NOMO-1 treated with DMSO at 0.1 percent for 48 hours (cell line): Measurements from ENCODE around the gene SVEP1.
"Not testable (repeated sequence)": the region's sequence is repeated elsewhere in the genome, so short reads cannot be mapped to it uniquely, and the experiment has no call there.

Experiments used
- DNase-seq: peaks from one replicate; lab custom pipeline; 2025; ENCODE audit not compliant: unreplicated experiment; lab: John Stamatoyannopoulos, UW

The SVEP1 gene

DNA sequence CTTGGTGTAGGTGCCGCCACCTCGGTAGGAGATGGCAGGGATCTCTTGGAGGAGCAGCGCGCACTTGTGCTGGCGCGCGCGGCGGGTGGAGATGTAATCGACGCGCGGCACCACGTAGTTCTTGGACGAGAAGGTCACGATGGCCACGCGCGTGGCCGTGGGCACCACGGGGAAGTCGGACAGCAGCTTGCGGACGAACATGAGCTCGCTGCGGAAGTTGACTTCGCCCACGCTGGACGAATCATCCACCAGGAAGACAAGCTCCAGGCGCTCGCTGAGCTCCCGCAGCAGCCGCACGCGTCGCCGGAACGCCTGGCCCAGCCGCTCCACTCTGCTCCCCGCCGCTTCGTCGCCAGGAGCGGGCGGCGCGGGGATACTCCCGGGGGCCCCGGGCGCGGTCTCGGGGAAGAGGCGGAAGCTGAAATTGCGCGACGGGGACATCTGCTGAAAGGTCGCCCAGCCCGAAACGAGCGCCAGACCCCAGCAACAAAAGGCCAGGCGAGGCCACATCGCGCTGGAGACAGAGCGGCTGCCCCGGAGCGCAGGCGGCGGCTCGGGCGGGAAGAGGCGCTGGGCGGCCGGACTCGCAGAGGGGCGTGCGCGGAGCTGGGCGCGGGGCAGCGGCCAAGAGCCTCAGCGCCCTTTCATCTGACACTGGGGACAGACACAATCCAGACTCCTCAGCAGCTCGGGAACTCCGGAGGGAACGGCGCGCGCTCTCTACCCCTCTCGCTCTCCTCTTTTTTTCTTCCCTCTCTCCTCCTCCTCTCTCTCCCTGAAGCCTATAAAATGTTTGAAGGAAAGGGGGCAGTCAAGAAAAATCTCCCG is at the start of gene SVEP1:
Gene SVEP1 (minus strand): TSS at position 708 of the 828 bp plus-strand sequence. CDS start 198 bp downstream, at position 510.
- DNase-seq: no peak

DNA sequence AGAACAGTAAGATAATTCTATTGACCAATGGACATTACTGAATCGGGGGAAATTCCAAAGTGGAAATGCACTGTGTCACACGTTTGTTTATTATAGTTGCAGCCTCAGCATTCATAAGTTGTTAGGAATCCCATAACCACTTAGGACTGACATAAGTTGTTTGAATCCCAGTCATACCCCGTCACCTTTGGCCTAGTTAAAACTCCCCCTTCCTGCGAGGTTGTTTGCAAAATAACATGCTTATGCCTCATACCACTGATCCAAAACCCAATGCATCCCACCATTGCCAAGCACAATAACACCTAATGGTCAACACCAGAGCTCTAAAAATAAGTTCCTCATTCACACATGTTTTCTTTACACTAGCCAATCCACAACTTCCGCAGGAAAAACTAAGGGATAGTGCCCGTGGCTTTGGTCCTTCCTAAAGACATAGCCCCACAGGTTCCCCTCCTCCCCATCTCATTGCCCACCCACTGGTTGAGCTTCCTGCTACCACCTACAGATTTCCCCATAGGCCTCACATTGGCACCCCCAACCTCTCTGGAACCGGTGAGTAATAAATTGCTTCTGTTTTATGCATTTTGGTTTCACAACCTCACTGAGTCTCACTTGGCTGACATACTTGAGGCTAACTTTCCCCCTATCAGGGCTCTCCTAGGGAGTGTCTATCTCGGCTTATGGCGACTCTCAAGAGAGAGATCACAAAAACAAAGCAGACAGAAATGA is 46.7 kb upstream of the SVEP1 start:
- peak; percentile 4 for DNase-seq

- peak; percentile 55 for DNase-seq
Observed at GRCh38 chr9:110623462-110624025, 44.0 kb upstream of the SVEP1 start.

GRCh38 chr9:110622368-110622767 is 42.8 kb upstream of the SVEP1 start:
- no peak for DNase-seq

DNA sequence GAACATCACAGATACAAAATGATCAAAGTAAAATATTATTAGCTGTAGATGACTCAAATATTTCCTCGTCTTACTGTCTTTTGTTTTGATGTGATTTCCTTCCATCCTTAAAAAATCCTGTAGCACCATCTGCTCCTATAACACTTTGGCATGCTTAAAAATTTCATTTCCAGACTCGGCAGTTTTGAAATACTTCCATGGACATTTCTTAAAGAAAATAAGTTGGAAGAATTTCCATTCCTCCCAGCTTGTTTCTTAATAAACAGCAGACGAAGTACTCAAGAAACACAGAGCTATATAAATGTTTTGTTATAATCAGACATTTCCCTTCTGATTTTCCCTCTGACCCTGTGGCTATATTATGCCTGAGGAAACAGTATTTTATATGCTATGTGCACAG is 41.2 kb upstream of the SVEP1 start:
- DNase-seq: no peak

DNA sequence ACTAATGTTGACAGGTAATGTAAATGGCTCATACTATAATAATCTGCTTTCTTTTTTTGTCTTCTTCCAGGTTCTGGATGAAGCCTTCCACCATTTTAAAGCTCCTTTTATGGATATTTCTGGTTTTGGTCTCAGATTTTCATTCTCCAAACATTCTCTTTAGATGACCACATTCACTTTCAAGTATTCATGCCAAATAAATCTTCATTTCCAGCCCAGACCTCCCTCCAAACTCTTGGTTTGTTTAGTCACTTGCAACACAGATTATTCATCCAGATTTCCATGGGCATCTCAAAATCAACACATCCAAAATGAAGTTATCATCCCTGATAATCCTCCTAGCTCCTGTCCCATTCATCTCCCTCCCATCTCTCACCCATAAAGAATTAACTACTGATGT is 40.3 kb upstream of the SVEP1 start:
- DNase-seq: no peak

DNA sequence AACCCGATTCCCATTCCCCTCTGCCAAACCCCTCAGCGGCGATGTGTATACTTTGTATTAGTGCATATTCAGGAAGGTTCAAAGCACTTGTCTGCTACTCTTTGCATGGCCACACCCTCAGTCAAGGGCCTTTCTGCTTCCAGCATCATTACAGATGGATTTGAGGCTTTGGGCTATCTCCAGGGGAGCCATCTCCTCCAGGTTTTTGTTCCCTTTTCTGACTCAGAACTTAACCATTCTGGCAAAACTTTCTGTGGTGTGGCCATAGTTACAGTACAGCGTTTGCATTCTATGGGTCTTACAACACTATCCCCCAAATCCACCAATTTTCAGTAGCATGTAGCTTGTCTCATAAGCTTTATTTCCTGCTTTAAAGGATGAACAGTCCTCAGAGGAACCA is 36.0 kb upstream of the SVEP1 start:
- no peak for DNase-seq

DNA sequence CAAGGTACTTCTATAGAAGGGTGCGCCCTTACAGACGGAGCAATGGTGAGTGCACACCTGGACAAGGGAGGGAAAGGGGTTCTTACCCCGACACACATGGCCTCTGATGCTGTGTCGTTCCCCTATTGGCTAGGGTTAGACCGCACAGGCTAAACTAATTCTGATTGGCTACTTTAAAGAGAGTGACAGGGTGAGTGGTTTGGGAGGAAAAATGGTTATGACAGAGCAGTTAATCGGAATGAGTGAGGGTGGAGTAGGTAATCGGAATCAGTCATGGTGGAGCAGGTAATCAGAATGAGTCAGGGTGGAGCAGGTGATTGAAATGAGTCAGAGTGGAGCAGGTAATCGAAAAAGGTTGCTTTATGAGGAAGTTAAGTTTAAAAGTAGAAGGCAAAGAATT is 35.0 kb upstream of the SVEP1 start:
- not testable (repeated sequence) for DNase-seq

- no peak for DNase-seq
Observed at GRCh38 chr9:110606179-110606790, 26.7 kb upstream of the SVEP1 start.

DNA sequence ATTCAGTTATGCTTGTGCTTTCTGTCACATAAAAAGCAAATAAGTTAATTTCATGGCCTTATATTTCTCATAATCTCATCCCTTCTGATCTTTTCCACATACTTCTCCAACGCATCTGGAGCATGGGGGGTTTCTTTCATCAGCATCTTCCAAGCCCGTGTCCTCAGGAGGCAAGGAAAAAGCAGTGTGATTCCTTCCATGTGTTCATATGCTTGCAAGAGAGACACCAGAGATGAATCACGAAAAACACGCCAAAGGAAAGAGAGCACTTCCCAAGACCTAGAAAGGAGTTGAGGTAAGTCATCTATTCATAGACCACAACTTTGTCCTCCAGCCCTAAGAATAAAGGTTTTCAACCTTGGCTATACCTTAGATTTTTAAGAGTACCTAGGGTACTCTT is 26.0 kb upstream of the SVEP1 start:
- DNase-seq: no peak

GRCh38 chr9:110604171-110604601 is 24.6 kb upstream of the SVEP1 start:
- DNase-seq: peak; percentile 7

- no peak for DNase-seq
Observed at GRCh38 chr9:110602281-110602680, 22.7 kb upstream of the SVEP1 start.

- DNase-seq: no peak
Observed at GRCh38 chr9:110601098-110601497, 21.6 kb upstream of the SVEP1 start.

DNA sequence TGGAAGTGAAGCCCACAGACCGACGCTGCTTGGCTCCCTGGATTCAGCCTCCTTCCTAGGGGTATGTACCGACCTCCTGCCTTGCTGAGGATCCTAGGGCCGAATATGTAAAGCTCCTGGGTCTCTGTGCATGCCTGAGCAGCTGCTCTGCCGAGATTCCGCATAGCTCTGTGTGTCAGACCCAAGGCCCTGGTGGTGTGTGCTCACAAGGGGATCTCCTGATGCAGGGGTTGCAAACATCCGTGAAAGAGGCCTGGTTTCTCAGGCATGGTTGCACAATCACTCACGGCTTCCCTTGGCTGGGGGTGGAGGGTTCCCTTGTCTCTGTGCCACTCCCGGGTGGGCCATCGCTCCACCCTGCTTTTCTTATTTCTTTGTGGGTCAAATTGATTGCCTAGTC is 19.9 kb upstream of the SVEP1 start:
- DNase-seq: no peak

DNA sequence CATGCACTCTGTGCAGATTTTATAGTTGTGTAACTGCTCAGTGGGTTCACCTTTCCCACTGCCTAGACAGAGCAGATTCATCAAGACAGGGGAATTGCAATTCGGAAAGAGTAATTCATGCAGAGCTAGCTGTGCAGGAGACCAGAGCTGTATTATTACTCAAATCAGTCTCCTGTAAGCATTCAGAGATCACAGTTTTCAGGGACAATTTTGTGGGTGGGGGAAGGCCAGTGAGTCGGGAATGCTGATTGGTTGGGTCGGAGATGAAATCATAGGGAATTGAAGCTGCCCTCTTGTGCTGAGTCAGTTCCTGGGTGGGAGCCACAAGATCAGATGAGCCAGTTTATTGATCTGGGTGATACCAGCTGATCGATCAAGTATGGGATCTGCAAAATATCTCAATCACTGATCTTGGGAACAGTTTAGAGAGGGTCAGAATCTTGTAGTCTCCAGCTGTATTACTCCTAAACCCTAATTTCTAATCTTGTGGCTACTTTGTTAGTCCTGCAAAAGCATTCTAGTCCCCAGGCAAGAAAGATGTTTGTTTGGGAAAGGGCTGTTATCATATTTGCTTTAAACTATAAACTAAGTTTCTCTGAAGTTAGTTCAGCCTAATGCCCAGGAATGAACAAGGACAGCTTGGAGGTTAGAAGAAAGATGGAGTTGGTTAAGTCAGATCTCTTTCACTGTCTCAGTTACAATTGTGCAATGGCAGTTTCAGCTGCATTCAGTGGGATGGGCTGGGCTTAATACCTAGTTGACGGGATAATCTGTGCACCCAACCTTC is 12.7 kb upstream of the SVEP1 start:
- DNase-seq: no peak

DNA sequence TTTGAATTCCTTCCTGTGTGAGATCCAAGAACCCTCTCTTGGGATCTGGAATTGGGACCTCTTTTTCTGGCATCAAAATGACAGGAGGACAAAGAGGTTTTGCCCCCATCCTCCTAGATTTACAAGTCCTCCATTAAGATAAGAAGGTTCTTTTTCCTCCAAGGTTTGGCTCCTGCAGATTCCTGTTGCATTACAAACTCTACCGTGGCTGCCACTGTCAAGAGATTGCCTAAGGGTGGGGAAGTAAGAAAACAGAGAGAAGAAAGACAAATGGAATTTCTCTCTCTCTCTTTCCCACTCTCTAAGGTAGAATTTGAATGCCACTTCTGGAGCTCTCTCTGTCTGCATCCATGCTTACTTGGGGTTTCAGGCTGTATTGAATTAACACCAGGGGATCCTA is 12.0 kb upstream of the SVEP1 start:
- DNase-seq: no peak

GRCh38 chr9:110590816-110591215 is 11.3 kb upstream of the SVEP1 start:
- no peak for DNase-seq

DNA sequence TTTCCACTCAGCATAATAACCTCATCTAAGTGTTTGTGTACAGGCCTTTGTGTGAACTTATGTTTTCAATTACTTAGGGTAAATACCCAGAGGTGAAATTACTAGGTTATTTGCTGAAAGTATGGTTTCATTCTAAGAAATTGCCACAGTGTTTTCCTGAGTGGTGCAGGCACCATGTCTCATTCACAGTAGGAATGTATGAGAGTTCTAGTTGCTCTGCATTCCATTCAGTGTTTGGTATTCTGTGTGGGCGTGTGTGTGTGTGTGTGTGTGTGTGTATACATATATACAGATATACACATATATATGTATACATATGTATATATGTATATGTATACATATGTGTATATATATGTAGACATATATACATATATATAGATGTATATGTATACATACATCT is 8.8 kb upstream of the SVEP1 start:
- no peak for DNase-seq

DNA sequence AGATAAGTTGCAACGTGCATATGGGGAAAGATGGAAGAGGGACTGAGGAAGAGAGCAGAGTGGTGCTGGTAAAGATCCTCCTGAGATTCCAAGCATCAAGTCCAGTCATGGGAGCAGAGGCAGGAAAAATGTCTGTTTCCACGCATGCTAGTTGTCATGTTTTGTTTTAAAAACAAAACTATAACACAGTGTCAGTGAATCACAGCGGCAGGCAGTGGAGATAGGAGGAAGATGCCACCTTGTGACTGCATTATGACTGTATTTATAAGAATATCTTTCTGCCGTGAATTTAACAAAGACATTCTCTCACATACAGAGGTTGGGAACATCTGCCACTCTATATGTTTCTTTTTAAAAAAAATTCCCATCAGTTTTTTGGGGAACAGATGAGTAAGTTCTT is 3.7 kb upstream of the SVEP1 start:
- DNase-seq: no peak

GRCh38 chr9:110582156-110582555 is 2.6 kb upstream of the SVEP1 start:
- DNase-seq: no peak

DNA sequence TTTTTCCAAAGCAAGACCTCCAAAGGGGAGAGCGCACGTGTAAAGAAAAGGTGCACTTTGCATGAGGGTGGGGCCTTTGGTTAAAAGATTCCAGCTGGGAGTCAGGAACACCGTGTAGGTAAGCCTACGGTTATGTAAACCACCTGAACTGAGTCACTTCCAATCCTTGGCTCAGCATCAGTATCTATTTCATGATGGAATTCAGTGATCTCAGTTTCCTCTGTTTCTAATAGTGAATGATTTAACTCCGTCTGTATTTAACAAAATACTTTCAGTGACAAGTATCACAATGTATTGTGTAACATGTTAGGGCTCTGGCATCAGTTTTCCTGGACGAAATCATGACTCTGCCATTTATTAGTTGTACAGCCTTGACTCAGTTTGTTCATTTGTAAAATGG is 1.3 kb upstream of the SVEP1 start:
- no peak for DNase-seq
